ENCODE measurements around the gene ZCCHC13.
A peak's percentile ranks its signal among the peaks of the same experiment; 100 is the strongest.
"Not testable (repeated sequence)": the region's sequence is repeated elsewhere in the genome, so short reads cannot be mapped to it uniquely, and the experiment has no call there.

Gene ZCCHC13

DNA sequence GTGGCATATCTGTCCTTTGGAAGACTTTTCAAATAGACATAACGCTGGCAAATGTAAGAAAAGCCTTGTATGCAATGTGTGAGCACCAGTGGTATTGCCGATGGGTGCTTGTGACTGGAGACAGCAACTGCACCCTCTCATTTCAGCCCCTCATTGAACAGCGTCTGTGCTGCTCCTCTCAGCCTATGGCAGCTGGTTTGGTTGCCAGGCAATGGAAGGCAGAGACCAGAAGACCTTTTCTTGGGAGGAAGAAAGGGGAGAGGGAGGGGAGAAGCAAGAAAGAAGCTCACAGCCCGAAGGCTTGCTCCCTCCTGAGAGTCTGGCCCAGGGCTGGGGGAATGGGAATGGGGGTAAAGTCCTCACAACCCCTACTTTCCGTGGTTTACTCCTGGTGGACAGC, 20.2 kb downstream of the ZCCHC13 start:
- no peak for DNase-seq

DNA sequence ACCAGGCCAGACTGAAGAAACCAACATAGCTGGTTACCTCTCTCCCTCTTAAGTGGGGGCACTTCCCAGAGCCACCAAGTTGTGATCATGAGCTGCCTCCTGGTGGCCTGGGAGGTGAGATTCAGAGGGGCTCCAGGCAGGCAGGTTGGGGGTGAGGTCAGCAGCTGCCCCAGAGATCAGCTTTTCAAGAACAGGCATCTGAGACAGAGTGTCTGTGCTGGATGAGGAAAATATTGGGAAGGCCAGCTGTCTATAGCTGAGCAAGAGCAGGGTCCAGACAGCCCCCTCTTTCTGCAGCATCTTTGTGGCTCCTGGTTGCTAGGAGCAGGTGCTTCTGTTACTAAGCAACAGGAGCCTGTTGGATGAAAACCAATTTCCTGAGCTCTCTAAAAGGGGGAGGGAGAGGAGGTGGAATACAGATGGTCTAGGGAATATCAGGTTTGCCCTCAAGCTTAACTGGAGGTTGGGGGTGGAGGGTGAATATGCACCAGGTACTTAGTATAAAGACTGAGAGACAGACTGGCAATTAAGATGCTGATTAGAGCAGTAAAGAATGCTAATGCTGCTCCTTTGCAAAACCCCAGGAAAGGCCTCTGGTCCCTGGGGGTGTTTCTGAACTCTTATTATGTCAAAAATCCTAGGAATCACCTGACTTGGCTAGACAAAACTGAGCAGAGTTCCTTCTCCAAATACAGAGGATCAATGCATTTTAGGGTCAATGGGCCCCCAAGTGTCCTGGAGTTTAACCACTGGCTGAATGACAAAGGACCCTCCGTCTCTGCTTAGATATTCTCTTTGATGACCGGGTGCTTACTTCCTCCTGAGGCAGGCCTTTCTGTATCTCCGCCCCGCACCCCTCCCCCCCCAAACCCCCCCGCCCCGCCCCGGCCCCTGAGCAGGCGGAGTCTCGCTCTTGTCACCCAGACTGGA, 21.4 kb downstream of the ZCCHC13 start:
- no peak for DNase-seq

DNA sequence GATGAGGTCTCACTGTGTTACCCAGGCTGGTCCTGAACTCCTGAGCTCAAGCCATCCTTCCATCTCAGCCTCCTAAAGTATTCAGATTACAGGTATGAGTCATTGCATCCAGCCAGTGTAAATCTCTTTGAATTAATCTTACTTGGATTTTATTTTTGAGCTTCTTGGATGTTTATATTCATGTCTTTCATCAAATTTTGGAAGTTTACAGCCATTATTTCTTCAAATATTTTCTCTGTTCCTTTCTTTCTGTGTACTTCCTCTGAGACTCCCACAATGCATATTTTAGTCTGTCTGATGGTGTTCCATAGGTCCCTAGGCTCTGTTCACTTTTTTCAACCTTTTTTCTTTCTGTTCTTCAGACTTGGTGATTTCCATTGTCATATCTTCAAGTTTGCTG, 34.9 kb downstream of the ZCCHC13 start:
- DNase-seq: no peak

DNA sequence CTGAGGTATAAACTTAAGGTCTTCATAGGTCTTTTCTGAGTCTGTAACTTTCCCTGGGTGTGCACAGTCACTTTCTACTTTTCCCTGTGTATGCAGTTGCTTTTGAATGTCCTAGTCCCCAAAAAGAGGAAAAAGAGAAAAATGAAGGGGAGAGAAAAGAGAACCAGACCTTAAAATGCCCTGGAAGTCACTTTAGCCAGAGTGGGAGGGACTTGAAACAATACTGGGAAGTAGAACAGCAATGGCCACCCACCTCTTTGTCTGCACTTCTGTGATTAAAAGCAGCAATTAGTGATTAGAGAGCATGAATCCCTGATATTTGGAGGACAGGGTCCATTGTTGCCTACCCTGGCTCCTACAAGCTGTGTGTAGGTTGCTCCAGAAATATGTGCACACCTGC, 36.1 kb downstream of the ZCCHC13 start:
- DNase-seq: no peak

DNA sequence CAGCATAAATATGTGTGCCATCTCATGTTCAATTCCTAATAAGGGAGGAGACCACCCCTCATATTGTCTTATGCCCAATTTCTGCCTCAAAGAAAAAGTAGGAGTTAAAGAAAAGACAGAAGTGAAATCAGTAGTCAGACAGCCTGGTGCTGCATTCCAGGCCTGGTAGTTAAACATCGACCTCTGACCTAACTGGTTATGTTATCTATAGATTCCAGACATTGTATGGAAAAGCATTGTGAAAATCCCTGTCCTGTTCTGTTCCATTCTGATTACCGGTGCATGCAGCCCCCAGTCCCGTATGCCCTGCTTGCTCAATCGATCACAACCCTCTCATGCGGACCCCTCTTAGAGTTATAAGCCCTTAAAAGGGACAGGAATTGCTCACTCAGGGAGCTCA, 38.2 kb downstream of the ZCCHC13 start:
- DNase-seq: not testable (repeated sequence)

DNA sequence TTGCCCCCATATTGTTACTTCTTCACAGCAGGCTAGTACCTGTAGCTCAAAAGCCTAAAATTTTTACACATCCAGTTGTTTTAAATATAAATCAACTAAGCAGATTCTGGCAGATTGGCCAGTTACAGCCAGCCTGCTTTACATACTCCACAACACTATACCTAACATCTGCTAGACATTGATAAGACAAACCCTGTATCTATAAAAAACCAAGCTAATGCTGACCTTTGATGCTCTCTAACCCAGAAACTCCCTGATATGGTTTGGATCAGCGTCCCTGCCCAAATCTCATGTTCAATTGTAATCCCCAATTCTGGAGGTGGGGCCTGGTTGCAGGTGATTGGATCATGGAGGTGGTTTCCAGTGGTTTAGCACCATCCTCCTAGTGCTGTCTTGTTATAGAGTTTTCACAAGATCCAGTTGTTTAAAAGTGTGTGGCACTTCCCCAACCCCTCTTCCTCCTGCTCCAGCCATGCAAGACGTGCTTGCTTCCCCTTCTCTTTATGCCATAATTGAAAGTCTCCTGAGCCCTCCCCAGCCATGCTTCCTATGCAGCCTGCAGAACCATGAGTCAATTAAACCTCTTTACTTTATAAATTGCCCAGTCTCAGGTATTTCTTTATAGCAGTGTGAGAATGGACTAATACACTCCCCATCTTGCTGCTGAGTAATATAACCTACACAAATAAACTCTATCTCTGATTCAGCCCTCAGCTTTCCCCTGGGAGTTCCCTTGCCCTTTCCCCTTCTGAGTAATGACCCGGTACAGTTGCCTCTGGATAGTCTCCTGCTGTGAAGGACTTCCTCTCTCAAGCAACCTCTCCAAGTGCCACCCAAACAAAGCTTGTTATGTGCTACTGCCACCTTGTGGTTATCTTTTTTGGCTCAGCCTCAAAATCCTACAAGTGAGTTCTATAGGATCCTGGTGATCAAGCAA, 39.6 kb downstream of the ZCCHC13 start:
- DNase-seq: peak; percentile 16

DNA sequence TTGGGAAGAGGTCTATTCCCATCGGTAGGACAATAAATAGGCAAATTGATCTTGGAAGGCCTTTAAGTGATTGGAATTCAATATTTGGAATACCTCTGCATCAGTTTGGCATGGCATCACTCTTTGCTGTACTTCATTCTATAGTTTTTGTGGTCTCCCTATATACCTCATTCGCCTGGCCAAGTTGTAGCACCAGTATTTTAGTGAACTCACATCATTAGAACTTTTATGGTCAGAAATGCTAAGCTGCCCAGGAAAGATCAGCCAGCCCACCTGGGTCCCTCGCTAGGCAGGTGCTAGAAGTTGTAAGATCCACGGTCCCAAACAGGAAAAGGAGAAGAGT, 40.3 kb downstream of the ZCCHC13 start:
- no peak for DNase-seq

DNA sequence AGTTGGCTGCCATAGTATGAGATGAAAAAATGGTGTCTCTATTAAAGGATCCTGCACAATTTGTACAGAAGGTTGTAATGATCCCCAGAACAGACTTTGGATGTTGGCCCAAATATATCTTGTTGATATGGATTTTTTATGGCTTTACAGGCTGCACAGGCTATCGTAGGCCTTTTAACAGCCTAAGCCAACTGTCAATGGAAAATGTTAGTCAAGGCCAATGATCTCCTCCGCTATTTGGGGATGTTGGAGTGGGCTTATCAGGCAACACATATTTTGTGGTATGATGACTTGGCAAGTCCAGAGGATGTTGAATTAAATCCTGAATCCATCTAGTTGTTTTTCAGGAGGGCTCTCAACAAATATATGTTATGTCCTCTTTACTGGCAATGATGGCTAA, 42.1 kb downstream of the ZCCHC13 start:
- no peak for DNase-seq

DNA sequence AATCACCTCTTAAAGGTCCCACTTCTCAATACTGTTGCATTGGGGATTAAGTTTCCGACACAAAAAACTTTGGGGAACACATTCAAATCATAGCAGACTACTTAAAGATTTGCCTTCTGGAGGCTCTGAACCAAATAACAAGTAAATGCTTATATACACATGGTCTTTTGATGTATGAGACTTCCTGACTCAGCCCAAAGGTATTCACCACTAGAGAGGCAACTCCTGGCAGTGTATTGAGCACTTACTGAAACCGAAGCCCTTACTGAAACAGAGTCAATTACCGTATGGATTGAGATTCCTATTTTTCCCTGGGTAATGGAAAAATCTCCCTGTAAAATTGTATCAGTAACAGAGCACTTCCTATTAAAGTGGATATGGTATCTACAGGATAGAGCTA, 45.4 kb downstream of the ZCCHC13 start:
- no peak for DNase-seq

DNA sequence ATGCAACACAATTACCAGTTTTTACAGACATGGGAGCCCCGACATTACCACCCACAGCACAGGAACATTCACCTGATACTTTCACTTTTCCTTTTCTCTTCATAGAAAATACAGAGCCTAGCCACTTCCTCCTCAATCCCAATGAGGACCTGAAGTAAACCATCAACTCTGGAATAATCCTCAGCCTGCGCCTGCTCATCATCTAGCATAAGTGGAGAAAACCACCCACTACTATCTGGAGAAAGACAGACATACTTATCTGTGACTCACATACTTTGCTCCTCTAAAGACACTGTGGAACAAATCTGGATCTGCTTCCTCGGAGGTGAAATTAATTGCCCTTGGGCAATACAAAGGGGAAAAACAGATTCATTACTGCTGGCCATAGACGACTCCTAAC, 47.8 kb downstream of the ZCCHC13 start:
- DNase-seq: no peak

DNA sequence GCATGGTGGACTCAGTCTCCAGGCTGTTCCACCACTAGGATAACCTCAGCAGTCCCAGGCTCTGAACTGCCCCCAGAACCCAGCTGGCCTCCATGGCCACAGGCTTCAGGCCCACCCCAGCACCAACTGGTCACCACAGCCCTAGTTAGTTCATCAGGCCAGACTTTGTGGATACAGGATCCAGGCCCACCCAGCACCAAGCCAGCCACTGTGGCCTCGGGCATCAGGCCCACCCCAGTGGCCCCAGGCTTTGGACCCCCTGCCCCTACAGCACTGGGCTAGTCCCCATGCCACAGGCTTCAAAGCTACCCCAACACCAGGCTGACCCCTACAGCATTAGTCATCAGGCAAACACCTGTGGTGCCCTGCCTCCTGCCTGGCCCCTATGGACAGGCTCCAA, 50.0 kb downstream of the ZCCHC13 start:
- DNase-seq: no peak

All from KG1 (cell line).